ENCODE results near the gene PML. TPM values are rescaled to one million over a fixed set of nuclear protein-coding genes. Genes with fewer than 3 reads are reported as not detected.
"Not testable (repeated sequence)": the region's sequence is repeated elsewhere in the genome, so short reads cannot be mapped to it uniquely, and the experiment has no call there.

The PML gene
- total RNA-seq, 3 donors from 2014 or later = 27.6 to 52.2 (median 35.6) TPM

- ATAC-seq; intact Hi-C loops (cut with DNase I, micrococcal nuclease); H3K4me1 ChIP-seq (ENCODE audit: low read depth); H3K36me3 ChIP-seq (ENCODE audit: low read depth); H3K4me3 ChIP-seq; DNase-seq; H3K9me3 ChIP-seq: not testable (repeated sequence)
Observed at GRCh38 chr15:74094567-74094966, 100.1 kb downstream of the PML start.

- intact Hi-C loops (cut with DNase I, micrococcal nuclease); DNase-seq; H3K4me1 ChIP-seq (ENCODE audit: low read depth); ATAC-seq; H3K9me3 ChIP-seq; H3K4me3 ChIP-seq; H3K36me3 ChIP-seq (ENCODE audit: low read depth): not testable (repeated sequence)
Observed at GRCh38 chr15:74095610-74096009, 101.1 kb downstream of the PML start.

- intact Hi-C loops (cut with DNase I, micrococcal nuclease); DNase-seq; ATAC-seq: not testable (repeated sequence)
Observed at GRCh38 chr15:74096753-74097474, 102.4 kb downstream of the PML start.

More at GRCh38 chr15:74096753-74097474, 102.4 kb downstream of the PML start:
- not testable (repeated sequence) for H3K9me3 ChIP-seq; H3K4me3 ChIP-seq; H3K4me1 ChIP-seq (ENCODE audit: low read depth); H3K36me3 ChIP-seq (ENCODE audit: low read depth)

Other genes starting within 250 kb of the PML start
- 1 to 10 TPM in 2 of 3 donors, under 1 TPM in 1; 0.98 to 9.0 (median 1.8) TPM for gene INSYN1, start 241.4 kb upstream of the PML start, total RNA-seq
- not detected for gene TBC1D21, start 121.2 kb upstream of the PML start, total RNA-seq
- 1 to 10 TPM in 2 of 3 donors, under 1 TPM in 1; 0.87 to 7.9 (median 5.1) TPM for gene LOXL1, start 68.3 kb upstream of the PML start, total RNA-seq
- gene STOML1, start 2.4 kb upstream of the PML start, total RNA-seq = 10 to 100 TPM; 11.5 to 13.4 (median 12.4) TPM
- not detected for gene GOLGA6A, start 87.8 kb downstream of the PML start, total RNA-seq
- 1 to 10 TPM in 2 of 3 donors, under 1 TPM in 1; 0.38 to 1.7 (median 1.1) TPM for gene ISLR2, start 135.9 kb downstream of the PML start, total RNA-seq
- gene ISLR, start 179.0 kb downstream of the PML start, total RNA-seq = 10 to 100 TPM in 1 of 3 donors, 1 to 10 TPM in 2; 4.9 to 29.9 (median 7.4) TPM
- gene STRA6, start 208.1 kb downstream of the PML start, total RNA-seq = under 1 TPM in 1 of 3 donors, not detected in 2; 0.35 TPM
- gene CCDC33, start 241.6 kb downstream of the PML start, total RNA-seq = under 1 TPM in 1 of 3 donors, not detected in 2; 0.22 TPM

Data from mucosa of descending colon (tissue), 3 donors.